Measurements from ENCODE around the gene PNISR.

Gene PNISR

GRCh38 chr6:99356641-99357040 is 68.5 kb downstream of the PNISR start:
- no peak for DNase-seq (ENCODE audit: extremely low read depth, insufficient read length)
- no peaks in the 10 kb centered on the region; the same call in none of the 2 replicates for H3K27me3 ChIP-seq (replicated peaks; ENCODE audit: control insufficient read depth, insufficient read depth, low read length)
- no peak for TF ChIP-seq CTCF (IDR thresholded peaks at IDR 0.05; ENCODE audit: insufficient read depth, low read length, poor library complexity, severe bottlenecking)
- H3K4me3 ChIP-seq (replicated peaks; ENCODE audit: low read depth, low read length), result no peak overlapping the region
- H3K36me3 ChIP-seq (ENCODE audit: control insufficient read depth, insufficient read depth, low read length), result no peaks in the 10 kb centered on the region

GRCh38 chr6:99354983-99355382 is 70.1 kb downstream of the PNISR start:
- TF ChIP-seq CTCF (IDR thresholded peaks at IDR 0.05; ENCODE audit: insufficient read depth, low read length, poor library complexity, severe bottlenecking), result no peak
- H3K36me3 ChIP-seq (ENCODE audit: control insufficient read depth, insufficient read depth, low read length), result no peaks in the 10 kb centered on the region
- no peak for DNase-seq (ENCODE audit: extremely low read depth, insufficient read length)
- no peak overlapping the region for H3K4me3 ChIP-seq (replicated peaks; ENCODE audit: low read depth, low read length)
- H3K27me3 ChIP-seq (replicated peaks; ENCODE audit: control insufficient read depth, insufficient read depth, low read length), result no peaks in the 10 kb centered on the region; the same call in none of the 2 replicates

GRCh38 chr6:99353126-99353525 is 72.0 kb downstream of the PNISR start:
- no peak for TF ChIP-seq CTCF (IDR thresholded peaks at IDR 0.05; ENCODE audit: insufficient read depth, low read length, poor library complexity, severe bottlenecking)
- Histone ChIP-seq H3K27me3 (replicated peaks; ENCODE audit: control insufficient read depth, insufficient read depth, low read length) (no peaks in the 10 kb centered on the region; the same call in none of the 2 replicates), H3K36me3 (ENCODE audit: control insufficient read depth, insufficient read depth, low read length) (no peaks in the 10 kb centered on the region), H3K4me3 (replicated peaks; ENCODE audit: low read depth, low read length) (no peak overlapping the region)
- DNase-seq (ENCODE audit: extremely low read depth, insufficient read length), result no peak

- Histone ChIP-seq H3K36me3 (ENCODE audit: control insufficient read depth, insufficient read depth, low read length) (no peaks in the 10 kb centered on the region), H3K4me3 (replicated peaks; ENCODE audit: low read depth, low read length) (no peak overlapping the region), H3K27me3 (replicated peaks; ENCODE audit: control insufficient read depth, insufficient read depth, low read length) (no peaks in the 10 kb centered on the region; the same call in none of the 2 replicates)
- no peak for TF ChIP-seq CTCF (IDR thresholded peaks at IDR 0.05; ENCODE audit: insufficient read depth, low read length, poor library complexity, severe bottlenecking)
- DNase-seq (ENCODE audit: extremely low read depth, insufficient read length), result no peak
Measured at GRCh38 chr6:99350573-99350972, 74.5 kb downstream of the PNISR start.

- peak; percentile 29 for DNase-seq (ENCODE audit: extremely low read depth, insufficient read length)
- Histone ChIP-seq H3K36me3 (ENCODE audit: control insufficient read depth, insufficient read depth, low read length) (no peaks in the 10 kb centered on the region), H3K4me3 (replicated peaks; ENCODE audit: low read depth, low read length) (peak within 1 kb of the TSS; percentile 52), H3K27me3 (replicated peaks; ENCODE audit: control insufficient read depth, insufficient read depth, low read length) (no peaks in the 10 kb centered on the region; the same call in none of the 2 replicates)
- no peak for TF ChIP-seq CTCF (IDR thresholded peaks at IDR 0.05; ENCODE audit: insufficient read depth, low read length, poor library complexity, severe bottlenecking)
Measured at GRCh38 chr6:99349171-99350141, 75.7 kb downstream of the PNISR start, which contains the start of gene FAXC. TSS of gene FAXC (minus strand) at chr6:99349674. CDS start at chr6:99349372, 302 bp downstream.

Measured in GM06990 (cell line).